Ovary (tissue), 9 donors: ENCODE results near the gene STRIP1. TPM values are rescaled to one million over a fixed set of nuclear protein-coding genes. Genes with fewer than 3 reads are reported as not detected.
A peak's percentile ranks its signal among the peaks of the same experiment; 100 is the strongest.

Experiments used
- DNase-seq, 5 donors: peaks; one replicate each; pipeline ENCODE4 v3.0.0-alpha.2; 2019 to 2020
- H3K27ac ChIP-seq, 2 donors: fragments of 200-600 bp; one replicate each; pipeline versions ENCODE4 v1.5.1 to v1.8.0; 2019 to 2022
- H3K27me3 ChIP-seq: fragments of 200-600 bp; one replicate; pipeline ENCODE4 v1.8.0; 2022
- H3K36me3 ChIP-seq: fragments of 200-600 bp; sonication (generic); one replicate; pipeline ENCODE4 v1.5.1; 2019
- H3K4me1 ChIP-seq: one replicate; pipeline ENCODE4 v1.8.1; 2013; ENCODE audit warnings: mild to moderate bottlenecking, moderate library complexity; ENCODE audit not compliant: insufficient read depth
- H3K4me3 ChIP-seq: fragments of 200-600 bp; sonication (generic); one replicate; pipeline ENCODE4 v1.5.1; 2017
- H3K9me3 ChIP-seq, 2 donors: fragments of 200-600 bp in 1 of 2; sonication (generic) in 1 of 2; one replicate each; pipeline versions ENCODE4 v1.5.1 to v1.8.1; 2013 to 2019; ENCODE audit warnings: mild to moderate bottlenecking in 1 of 2, moderate library complexity in 1 of 2
- EP300 ChIP-seq: sonication (generic); formaldehyde crosslinking; IDR thresholded peaks from one replicate; pipeline ENCODE4 v1.6.1; 2017; ENCODE audit warnings: antibody characterized with exemption
- POLR2A ChIP-seq: fragments of 450-650 bp; IDR thresholded peaks from one replicate; pipeline ENCODE4 v1.6.1; 2017; ENCODE audit warnings: antibody characterized with exemption, mild to moderate bottlenecking, moderate library complexity
- WGBS, 3 donors: extraction: QIAGEN DNeasy Blood & Tissue Kit in 1 of 3; methylation state at CpG; one replicate each; pipeline versions ENCODE4 v1.1.5 to v1.1.7; 2013 to 2017; 5-methylcytosine and 5-hydroxymethylcytosine counted together
- intact Hi-C, 4 donors: fragments of 100-400 bp; cut with DNase I; formaldehyde crosslinking; loops; one replicate each; pipeline versions ENCODE4 v1.11.0 to v1.15.1; 2022 to 2023
- polyA plus RNA-seq, 2 donors: library from polyadenylated mRNA; stranded (reverse); fragments of 200-250 nt in 1 of 2; fragments of 350-450 nt in 1 of 2; fragmentation: Illumina TruSeq in 1 of 2; extraction: RNeasy Lipid Tissue Mini Kit (QIAGEN cat#74804) in 1 of 2; gene quantifications; one replicate each; pipeline ENCODE4 v1.2.3, GENCODE V29; 2013 to 2014
- total RNA-seq, 7 donors: library from RNA; depleted of rRNA in 2 of 7; stranded (reverse); fragments of >200 nt in 2 of 7; fragmentation: NEBNext Ultra II Directional in 3 of 7; extraction: Animal tissue kit (Norgen Biotek cat#: 25700) in 3 of 7; gene quantifications; one replicate each; pipeline versions ENCODE4 v1.1.0 to v1.2.4, GENCODE V29; 2016 to 2023
- TF ChIP-seq, protein P1 (sequence below), 3 donors: fragments of 450-650 bp in 2 of 3; fragments of 200-600 bp in 1 of 3; IDR thresholded peaks; one replicate each; pipeline versions ENCODE4 v1.5.1 to v1.8.0; 2016 to 2022; ENCODE audit warnings: antibody characterized with exemption in 3 of 3, mild to moderate bottlenecking in 1 of 3
- donor health status: DM: no; HTN: no; CAD: no; lungs with moderate emphysema.
- donor health status: DM: no; HTN: no; CAD: no.
- donor health status: Bipolar disorder and iron deficiency.
- donor health status: DM: yes; HTN: yes; CAD: no.
- donor health status: DM: no; HTN: no; CAD: no.
- donor health status: DM: yes; HTN: yes; CAD: no.

STRIP1 gene
- total and polyA plus RNA-seq, 9 donors: 21.6 to 46.7 (median 36.2) TPM

DNA sequence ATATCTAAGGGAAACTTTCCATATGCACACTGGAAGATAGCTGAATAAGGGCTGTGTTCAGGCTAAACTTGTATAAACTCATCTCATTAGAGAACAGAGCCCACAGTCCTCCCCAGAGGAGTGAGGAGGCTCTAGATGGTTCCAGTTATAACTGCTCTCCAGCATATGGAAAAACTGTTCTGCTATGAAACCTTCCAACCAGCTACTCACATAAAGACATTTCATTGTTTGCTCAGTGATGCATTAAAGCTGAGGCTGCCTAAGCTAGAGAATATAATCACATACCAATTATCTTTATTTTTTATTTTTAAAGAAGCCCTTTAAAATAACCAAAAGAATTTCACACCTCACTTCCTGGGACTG, 36.6 kb upstream of the STRIP1 start:
- Histone ChIP-seq H3K9me3 (no peaks in the 10 kb centered on the region), H3K4me3 (no peak overlapping the region), H3K36me3 (no peaks in the 10 kb centered on the region), H3K27ac (no peak overlapping the region), H3K4me1 (peaks cover 17% of the 10 kb centered on the region), H3K27me3 (no peaks in the 10 kb centered on the region)
- intact Hi-C loops: no loop called here
- DNase-seq: no peak
- TF ChIP-seq, protein P1, sequence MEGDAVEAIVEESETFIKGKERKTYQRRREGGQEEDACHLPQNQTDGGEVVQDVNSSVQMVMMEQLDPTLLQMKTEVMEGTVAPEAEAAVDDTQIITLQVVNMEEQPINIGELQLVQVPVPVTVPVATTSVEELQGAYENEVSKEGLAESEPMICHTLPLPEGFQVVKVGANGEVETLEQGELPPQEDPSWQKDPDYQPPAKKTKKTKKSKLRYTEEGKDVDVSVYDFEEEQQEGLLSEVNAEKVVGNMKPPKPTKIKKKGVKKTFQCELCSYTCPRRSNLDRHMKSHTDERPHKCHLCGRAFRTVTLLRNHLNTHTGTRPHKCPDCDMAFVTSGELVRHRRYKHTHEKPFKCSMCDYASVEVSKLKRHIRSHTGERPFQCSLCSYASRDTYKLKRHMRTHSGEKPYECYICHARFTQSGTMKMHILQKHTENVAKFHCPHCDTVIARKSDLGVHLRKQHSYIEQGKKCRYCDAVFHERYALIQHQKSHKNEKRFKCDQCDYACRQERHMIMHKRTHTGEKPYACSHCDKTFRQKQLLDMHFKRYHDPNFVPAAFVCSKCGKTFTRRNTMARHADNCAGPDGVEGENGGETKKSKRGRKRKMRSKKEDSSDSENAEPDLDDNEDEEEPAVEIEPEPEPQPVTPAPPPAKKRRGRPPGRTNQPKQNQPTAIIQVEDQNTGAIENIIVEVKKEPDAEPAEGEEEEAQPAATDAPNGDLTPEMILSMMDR (IDR thresholded peaks at IDR 0.05): no peak
- TF ChIP-seq POLR2A (no peak), EP300 (no peak)

DNA sequence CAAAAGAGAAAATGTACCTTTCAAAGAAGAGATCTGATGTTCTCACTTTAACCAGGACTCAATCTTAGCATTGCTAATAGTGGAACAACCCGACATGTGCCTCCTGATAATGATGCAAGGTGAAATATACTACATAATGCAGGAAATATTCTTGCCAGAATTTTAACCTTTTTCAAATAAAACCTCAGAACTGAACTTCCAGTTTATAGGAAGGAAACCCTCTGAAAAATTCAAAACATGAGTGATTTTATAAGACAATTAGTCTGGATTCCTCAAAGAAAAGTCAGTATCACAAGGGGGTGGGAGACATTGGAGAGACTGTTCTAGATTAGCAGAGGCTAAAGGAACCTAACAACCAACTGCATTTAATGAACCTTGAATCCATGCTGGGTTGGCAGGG, 31.7 kb upstream of the STRIP1 start:
- no peaks in the 10 kb centered on the region for H3K9me3 ChIP-seq
- no peak overlapping the region for H3K4me3 ChIP-seq
- DNase-seq: no peak
- TF ChIP-seq POLR2A (no peak), EP300 (no peak)
- TF ChIP-seq, protein P1 (IDR thresholded peaks at IDR 0.05): no peak
- peaks cover 15% of the 10 kb centered on the region for H3K4me1 ChIP-seq
- intact Hi-C loops: no loop called here
- no peaks in the 10 kb centered on the region for H3K27me3 ChIP-seq
- 71 to 88% (median 87%) methylated on average over 1 of the region's 1 CpG for WGBS, 3 donors
- no peak overlapping the region for H3K27ac ChIP-seq
- no peaks in the 10 kb centered on the region for H3K36me3 ChIP-seq

DNA sequence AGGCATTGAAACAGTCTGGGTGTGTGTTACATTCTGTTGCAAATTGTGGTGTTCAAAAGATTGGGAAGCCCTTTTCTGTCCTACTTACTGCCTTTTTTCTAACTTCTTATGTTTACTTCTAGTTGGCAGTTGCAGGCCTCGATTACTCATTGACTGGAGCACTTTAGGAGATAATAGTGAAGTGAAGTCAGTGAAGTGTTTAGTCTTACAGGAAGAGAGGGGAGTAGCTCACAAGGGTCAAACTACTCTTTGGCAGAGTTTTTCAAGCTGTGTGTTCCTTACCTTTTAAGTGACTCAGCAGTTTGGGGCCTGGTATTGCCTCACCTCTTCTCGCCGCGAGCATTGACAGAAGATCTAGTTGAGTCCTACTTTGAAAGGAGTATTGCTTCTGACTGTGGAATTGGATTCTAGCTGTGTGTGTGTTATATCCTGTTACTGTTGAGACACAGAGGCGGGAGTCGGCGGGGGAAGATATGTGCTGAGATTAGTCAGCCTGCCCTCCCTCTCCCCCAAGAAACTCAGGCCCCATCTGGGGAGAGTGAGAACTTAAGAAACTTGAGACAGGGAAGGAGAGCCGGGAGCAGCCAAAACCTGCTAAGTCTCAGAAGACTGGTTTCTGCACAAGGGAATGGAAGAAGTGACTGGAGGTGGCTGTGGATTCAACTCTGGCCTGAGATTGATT, 30.5 kb upstream of the STRIP1 start:
- Histone ChIP-seq H3K4me3 (no peak overlapping the region), H3K9me3 (no peaks in the 10 kb centered on the region), H3K27me3 (no peaks in the 10 kb centered on the region), H3K27ac (peak overlapping the region; percentile 53 to 78), H3K4me1 (peaks cover 15% of the 10 kb centered on the region), H3K36me3 (no peaks in the 10 kb centered on the region)
- intact Hi-C loops: no loop called here
- DNase-seq: peak; percentile 62 to 82 (median 67)
- 3 to 8% (median 4%) methylated on average over 8 of the region's 8 CpGs for WGBS, 3 donors
- TF ChIP-seq EP300 (no peak), POLR2A (no peak)
- TF ChIP-seq, protein P1 (IDR thresholded peaks at IDR 0.05): no peak

DNA sequence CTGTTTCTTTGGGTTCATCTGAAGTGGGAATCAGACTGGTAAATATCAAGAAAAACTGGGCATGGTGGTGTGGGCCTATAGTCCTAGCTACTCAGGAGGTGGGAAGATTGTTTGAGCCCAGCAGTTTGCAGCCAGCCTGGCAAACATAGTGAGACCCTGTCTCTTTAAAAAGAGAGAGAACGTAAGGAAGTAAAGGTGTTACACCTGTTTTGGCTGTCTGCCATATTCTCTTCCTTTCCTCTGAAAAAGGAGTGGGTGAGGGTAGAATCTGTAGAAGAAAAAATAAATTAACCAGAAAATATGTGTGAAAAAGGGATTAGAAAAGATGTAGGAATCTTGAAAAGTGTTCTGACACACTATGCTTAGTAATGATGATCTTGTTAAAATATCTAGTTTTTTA, 29.8 kb upstream of the STRIP1 start:
- Histone ChIP-seq H3K27ac (peak overlapping the region in 1 of 2 donors; percentile 78), H3K9me3 (no peaks in the 10 kb centered on the region), H3K4me1 (peaks cover 15% of the 10 kb centered on the region), H3K36me3 (no peaks in the 10 kb centered on the region), H3K27me3 (no peaks in the 10 kb centered on the region), H3K4me3 (no peak overlapping the region)
- TF ChIP-seq, protein P1 (IDR thresholded peaks at IDR 0.05): no peak
- no peak for TF ChIP-seq EP300
- no peak for TF ChIP-seq POLR2A
- 63 to 80% (median 73%) methylated on average over 1 of the region's 1 CpG for WGBS, 3 donors
- DNase-seq: no peak
- intact Hi-C loops: no loop called here
